ENCODE data around the gene PTPRR. TPM values are rescaled to one million over a fixed set of nuclear protein-coding genes. Genes with fewer than 3 reads are reported as not detected.

PTPRR gene
- total and polyA plus RNA-seq, 3 experiments from 2014 or later, result not detected

DNA sequence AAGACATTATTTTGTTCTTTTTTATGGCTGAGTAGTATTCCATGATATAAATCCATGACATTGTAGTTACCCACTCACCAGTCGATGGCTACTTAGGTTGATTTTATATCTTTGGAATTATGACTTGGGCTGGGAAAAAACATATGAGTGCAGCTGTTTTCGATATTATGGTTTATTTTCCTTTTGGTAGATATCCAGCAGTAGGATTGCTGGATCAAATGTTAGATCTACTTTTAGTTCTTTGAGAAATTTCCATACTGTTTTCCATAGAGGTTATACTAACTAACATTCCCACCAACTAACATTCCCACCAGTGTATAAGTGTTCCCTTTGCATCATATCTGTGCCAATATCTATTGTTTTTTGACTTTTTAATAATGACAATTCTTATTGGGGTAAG is 29.9 kb upstream of the PTPRR start:
- Histone ChIP-seq H3K27me3 (ENCODE audit: insufficient read depth, low read length, poor library complexity, severe bottlenecking) (no peaks in the 10 kb centered on the region), H3K9me3 (ENCODE audit: low read length) (no peaks in the 10 kb centered on the region), H3K36me3 (ENCODE audit: insufficient read depth, low read length) (no peaks in the 10 kb centered on the region), H3K4me1 (ENCODE audit: insufficient read depth, low read length) (no peaks in the 10 kb centered on the region), H3K4me3 (ENCODE audit: low read length) (no peak overlapping the region), H3K27ac (ENCODE audit: low read depth, low read length) (no peak overlapping the region)
- Mint-ChIP-seq H3K27me3 (no peaks in the 10 kb centered on the region), H3K27ac (no peak overlapping the region), H3K36me3 (no peaks in the 10 kb centered on the region), H3K4me1 (no peaks in the 10 kb centered on the region), H3K4me3 (no peak overlapping the region), H3K9me3 (peaks cover 0 to 5% (median 2%) of the 10 kb centered on the region in 5 donors)
- DNase-seq, result no peak
- CTCF ChIA-PET, result no interaction called here
- POLR2A ChIA-PET, result no interaction called here

DNA sequence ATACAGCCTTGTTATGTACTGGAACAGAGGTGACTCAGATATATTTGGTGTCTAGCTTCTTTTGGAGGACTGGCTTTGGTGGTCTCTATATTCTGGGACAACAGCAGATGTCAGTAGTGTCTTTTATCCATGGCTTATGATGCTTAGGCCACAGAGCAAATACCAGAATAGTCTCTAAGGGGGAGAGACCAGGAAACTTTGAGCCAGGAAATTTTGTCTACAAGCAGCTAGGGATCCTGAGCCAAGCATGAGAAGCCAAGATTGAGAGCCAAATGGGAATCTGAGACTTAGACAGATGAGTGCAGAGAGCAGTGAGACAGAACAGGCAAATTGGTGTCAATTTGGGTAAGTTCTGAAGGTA is 28.4 kb upstream of the PTPRR start:
- Mint-ChIP-seq H3K27me3 (no peaks in the 10 kb centered on the region), H3K36me3 (no peaks in the 10 kb centered on the region), H3K9me3 (peaks cover 0 to 10% (median 6%) of the 10 kb centered on the region in 5 donors), H3K4me1 (no peaks in the 10 kb centered on the region), H3K27ac (no peak overlapping the region), H3K4me3 (no peak overlapping the region)
- no peak overlapping the region for H3K27ac ChIP-seq (ENCODE audit: low read depth, low read length)
- DNase-seq, result no peak
- no peaks in the 10 kb centered on the region for H3K27me3 ChIP-seq (ENCODE audit: insufficient read depth, low read length, poor library complexity, severe bottlenecking)
- H3K36me3 ChIP-seq (ENCODE audit: insufficient read depth, low read length), result no peaks in the 10 kb centered on the region
- H3K4me3 ChIP-seq (ENCODE audit: low read length), result no peak overlapping the region
- ChIA-PET CTCF (no interaction called here), POLR2A (no interaction called here)
- no peaks in the 10 kb centered on the region for H3K9me3 ChIP-seq (ENCODE audit: low read length)
- no peaks in the 10 kb centered on the region for H3K4me1 ChIP-seq (ENCODE audit: insufficient read depth, low read length)

DNA sequence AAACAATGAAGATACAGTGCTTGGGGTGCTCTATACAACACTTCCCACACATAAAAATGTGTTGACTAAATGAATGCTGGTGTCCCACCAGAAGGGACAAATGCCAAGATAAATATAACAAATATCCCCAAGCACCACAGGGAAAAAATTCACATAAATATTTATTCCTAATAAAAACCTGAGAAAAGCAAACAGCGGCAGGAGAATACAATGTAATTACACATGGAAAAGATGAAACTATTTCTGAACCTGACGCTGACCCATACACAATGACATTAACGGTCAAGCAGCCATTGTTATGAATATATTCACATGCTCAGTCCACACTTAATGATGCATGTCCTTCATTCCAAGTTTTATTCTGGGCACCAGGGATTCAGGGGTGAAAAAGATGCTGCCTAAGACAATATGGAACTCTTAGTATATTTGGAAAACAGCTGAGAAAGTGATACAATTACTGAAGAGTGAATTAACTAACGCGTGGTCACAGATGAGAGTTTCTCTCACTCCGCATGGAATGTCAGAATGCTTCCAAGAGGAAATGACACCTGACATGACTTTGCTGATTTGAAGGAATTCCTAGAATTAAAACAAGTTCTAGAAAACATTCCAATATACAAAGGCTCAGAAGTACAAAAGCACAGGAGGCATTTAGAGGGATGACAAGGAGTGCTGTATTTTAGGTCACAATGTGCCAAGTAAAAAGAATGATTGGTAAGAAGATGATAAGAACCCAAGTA is 27.9 kb upstream of the PTPRR start:
- no peaks in the 10 kb centered on the region for H3K36me3 ChIP-seq (ENCODE audit: insufficient read depth, low read length)
- Mint-ChIP-seq H3K4me1 (no peaks in the 10 kb centered on the region), H3K27ac (no peak overlapping the region), H3K27me3 (no peaks in the 10 kb centered on the region), H3K36me3 (no peaks in the 10 kb centered on the region), H3K9me3 (peaks cover 0 to 10% (median 6%) of the 10 kb centered on the region in 5 donors), H3K4me3 (no peak overlapping the region)
- CTCF ChIA-PET, result no interaction called here
- POLR2A ChIA-PET, result no interaction called here
- no peak overlapping the region for H3K4me3 ChIP-seq (ENCODE audit: low read length)
- H3K27me3 ChIP-seq (ENCODE audit: insufficient read depth, low read length, poor library complexity, severe bottlenecking), result no peaks in the 10 kb centered on the region
- H3K27ac ChIP-seq (ENCODE audit: low read depth, low read length), result no peak overlapping the region
- no peaks in the 10 kb centered on the region for H3K9me3 ChIP-seq (ENCODE audit: low read length)
- no peaks in the 10 kb centered on the region for H3K4me1 ChIP-seq (ENCODE audit: insufficient read depth, low read length)
- DNase-seq, result no peak

DNA sequence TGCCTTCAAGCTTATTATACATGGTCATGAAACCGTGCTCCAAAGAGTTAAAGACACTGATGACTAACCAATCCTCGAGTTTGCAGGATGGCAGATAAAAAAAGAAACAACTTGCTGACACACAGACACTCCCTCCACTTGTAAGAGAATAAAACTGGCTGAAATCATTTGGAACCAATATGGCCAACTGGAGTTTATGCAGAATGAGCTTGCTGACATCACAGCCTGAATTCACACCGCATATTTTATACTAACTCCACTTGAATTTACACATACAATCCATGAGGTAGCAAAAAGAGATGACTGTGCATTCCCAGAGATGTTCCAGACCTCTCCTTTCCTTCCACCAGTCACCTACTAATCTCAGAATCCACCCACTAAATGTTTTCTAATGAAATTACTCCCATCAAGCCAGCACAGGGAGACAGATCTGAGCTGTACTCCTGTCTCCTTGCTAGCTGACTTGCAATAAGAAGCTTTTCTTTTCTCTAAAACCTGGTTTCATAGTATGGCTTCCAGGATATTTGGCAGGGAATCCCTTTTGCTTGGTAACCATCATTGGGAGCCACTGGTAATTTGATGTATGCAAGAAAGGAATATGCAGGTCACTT is 15.8 kb upstream of the PTPRR start:
- ChIA-PET CTCF (no interaction called here), POLR2A (no interaction called here)
- no peaks in the 10 kb centered on the region for H3K27me3 ChIP-seq (ENCODE audit: insufficient read depth, low read length, poor library complexity, severe bottlenecking)
- no peak overlapping the region for H3K4me3 Mint-ChIP-seq
- peaks cover 0 to 7% (median 1%) of the 10 kb centered on the region in 5 donors for H3K9me3 Mint-ChIP-seq
- no peaks in the 10 kb centered on the region for H3K9me3 ChIP-seq (ENCODE audit: low read length)
- H3K27me3 Mint-ChIP-seq, result peaks cover 0 to 3% of the 10 kb centered on the region in 2 donors
- H3K36me3 ChIP-seq (ENCODE audit: insufficient read depth, low read length), result no peaks in the 10 kb centered on the region
- no peak for DNase-seq
- no peaks in the 10 kb centered on the region for H3K4me1 Mint-ChIP-seq
- H3K27ac Mint-ChIP-seq, result no peak overlapping the region
- no peaks in the 10 kb centered on the region for H3K4me1 ChIP-seq (ENCODE audit: insufficient read depth, low read length)
- no peak overlapping the region for H3K4me3 ChIP-seq (ENCODE audit: low read length)
- H3K36me3 Mint-ChIP-seq, result no peaks in the 10 kb centered on the region
- H3K27ac ChIP-seq (ENCODE audit: low read depth, low read length), result no peak overlapping the region

DNA sequence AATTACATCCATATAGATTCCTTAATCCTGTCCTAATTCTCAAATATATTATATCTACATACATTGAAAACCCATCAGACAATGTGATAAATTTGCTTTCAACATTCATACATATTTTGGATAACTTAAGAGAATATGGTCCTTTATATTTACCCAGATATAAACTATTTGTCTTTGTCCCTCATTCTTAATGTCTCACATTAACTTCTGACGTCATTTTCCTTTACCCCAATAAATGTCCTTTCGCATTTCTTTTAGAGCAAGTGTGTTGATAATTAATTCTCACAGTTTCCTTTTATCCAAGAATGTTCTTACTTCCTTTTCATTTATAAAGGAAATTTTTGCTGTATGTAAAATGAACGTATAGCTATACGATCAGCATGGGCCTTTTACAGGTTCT is 12.6 kb upstream of the PTPRR start:
- no peaks in the 10 kb centered on the region for H3K4me1 Mint-ChIP-seq
- CTCF ChIA-PET, result interaction anchor here (0.7 kb wide), 1 partner anchor 41 kb away, joined by 3 read pairs; no protein-coding TSS in a partner anchor

DNA sequence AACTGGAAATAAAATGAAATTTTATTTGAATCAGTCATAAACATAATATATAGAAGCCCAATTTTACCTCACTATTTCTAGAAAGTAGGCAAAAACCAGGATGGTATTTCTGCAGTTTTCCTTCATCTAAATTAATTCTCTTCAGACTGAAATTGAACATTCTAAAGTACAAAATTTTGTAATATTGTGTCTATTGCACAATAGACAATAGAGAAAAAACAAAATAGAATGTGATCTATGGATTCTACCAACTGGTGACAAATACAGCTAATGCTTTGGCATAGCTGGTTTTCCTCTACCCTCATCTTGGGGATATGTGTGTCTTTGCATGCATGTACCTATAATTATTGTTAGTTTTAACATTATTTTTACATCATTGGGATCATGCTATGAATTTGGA is 8.5 kb upstream of the PTPRR start:
- H3K9me3 ChIP-seq (ENCODE audit: low read length), result no peaks in the 10 kb centered on the region
- H3K4me1 ChIP-seq (ENCODE audit: insufficient read depth, low read length), result no peaks in the 10 kb centered on the region
- no peaks in the 10 kb centered on the region for H3K27me3 ChIP-seq (ENCODE audit: insufficient read depth, low read length, poor library complexity, severe bottlenecking)
- Mint-ChIP-seq H3K4me3 (no peak overlapping the region), H3K9me3 (peaks cover 0 to 3% (median 0%) of the 10 kb centered on the region in 5 donors), H3K36me3 (no peaks in the 10 kb centered on the region), H3K27ac (no peak overlapping the region), H3K27me3 (no peaks in the 10 kb centered on the region), H3K4me1 (no peaks in the 10 kb centered on the region)
- H3K27ac ChIP-seq (ENCODE audit: low read depth, low read length), result no peak overlapping the region
- CTCF ChIA-PET, result no interaction called here
- no peak overlapping the region for H3K4me3 ChIP-seq (ENCODE audit: low read length)
- no peaks in the 10 kb centered on the region for H3K36me3 ChIP-seq (ENCODE audit: insufficient read depth, low read length)
- DNase-seq, result no peak
- POLR2A ChIA-PET, result no interaction called here

More for the DNA sequence above, 12.6 kb upstream of the PTPRR start:
- H3K27ac Mint-ChIP-seq, result no peak overlapping the region
- peaks cover 0 to 3% (median 1%) of the 10 kb centered on the region in 5 donors for H3K9me3 Mint-ChIP-seq
- H3K4me3 ChIP-seq (ENCODE audit: low read length), result no peak overlapping the region
- H3K36me3 Mint-ChIP-seq, result no peaks in the 10 kb centered on the region
- no peak for DNase-seq
- no peak overlapping the region for H3K27ac ChIP-seq (ENCODE audit: low read depth, low read length)
- no peaks in the 10 kb centered on the region for H3K9me3 ChIP-seq (ENCODE audit: low read length)
- POLR2A ChIA-PET, result no interaction called here
- H3K27me3 ChIP-seq (ENCODE audit: insufficient read depth, low read length, poor library complexity, severe bottlenecking), result no peaks in the 10 kb centered on the region
- no peak overlapping the region for H3K4me3 Mint-ChIP-seq
- peaks cover 0 to 3% of the 10 kb centered on the region in 2 donors for H3K27me3 Mint-ChIP-seq
- no peaks in the 10 kb centered on the region for H3K4me1 ChIP-seq (ENCODE audit: insufficient read depth, low read length)
- H3K36me3 ChIP-seq (ENCODE audit: insufficient read depth, low read length), result no peaks in the 10 kb centered on the region

DNA sequence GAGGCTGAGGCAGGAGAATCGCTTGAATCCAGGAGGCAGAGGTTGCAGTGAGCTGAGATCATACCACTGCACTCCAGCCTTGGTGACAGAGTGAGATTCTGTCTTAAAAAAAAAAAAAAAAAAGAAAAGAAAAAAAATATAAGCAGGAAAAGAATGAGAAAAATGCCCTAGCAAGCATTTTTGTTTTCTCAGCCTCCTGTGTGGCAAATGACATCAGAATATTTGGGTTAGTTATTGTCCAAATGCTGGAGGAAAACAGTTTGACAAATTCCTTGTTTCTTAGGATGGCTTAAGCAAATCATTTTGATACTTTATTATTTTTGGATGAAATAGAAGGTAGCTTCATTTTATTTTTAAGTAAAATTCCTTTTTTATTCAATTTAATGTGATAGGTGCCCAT is 7.5 kb upstream of the PTPRR start:
- Histone ChIP-seq H3K27ac (ENCODE audit: low read depth, low read length) (no peak overlapping the region), H3K4me1 (ENCODE audit: insufficient read depth, low read length) (no peaks in the 10 kb centered on the region), H3K4me3 (ENCODE audit: low read length) (no peak overlapping the region), H3K27me3 (ENCODE audit: insufficient read depth, low read length, poor library complexity, severe bottlenecking) (no peaks in the 10 kb centered on the region), H3K36me3 (ENCODE audit: insufficient read depth, low read length) (no peaks in the 10 kb centered on the region), H3K9me3 (ENCODE audit: low read length) (no peaks in the 10 kb centered on the region)
- H3K27ac Mint-ChIP-seq, result no peak overlapping the region
- DNase-seq, result no peak
- peaks cover 0 to 3% (median 0%) of the 10 kb centered on the region in 5 donors for H3K9me3 Mint-ChIP-seq
- H3K36me3 Mint-ChIP-seq, result no peaks in the 10 kb centered on the region
- POLR2A ChIA-PET, result no interaction called here
- no peaks in the 10 kb centered on the region for H3K4me1 Mint-ChIP-seq
- no peaks in the 10 kb centered on the region for H3K27me3 Mint-ChIP-seq
- no peak overlapping the region for H3K4me3 Mint-ChIP-seq
- CTCF ChIA-PET, result no interaction called here

DNA sequence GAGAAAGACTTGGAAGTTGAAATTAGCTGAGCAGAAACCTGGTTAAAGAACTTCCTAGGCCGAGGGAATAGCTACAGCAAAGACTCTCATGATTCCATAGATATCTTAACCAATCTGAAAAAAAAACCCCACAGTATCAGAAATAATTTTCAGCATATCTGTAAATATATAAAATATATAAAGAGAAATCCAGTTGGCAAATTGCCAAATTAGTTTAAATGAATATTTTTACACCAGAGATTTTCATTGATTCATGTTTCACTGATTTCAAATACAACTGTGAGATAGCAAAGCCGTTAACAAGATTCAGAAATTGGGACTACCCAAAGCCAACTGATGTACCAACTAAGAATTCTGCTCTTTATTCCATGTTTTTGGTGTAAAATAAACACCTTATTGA is 6.8 kb upstream of the PTPRR start:
- H3K4me1 Mint-ChIP-seq, result no peaks in the 10 kb centered on the region
- no peaks in the 10 kb centered on the region for H3K36me3 Mint-ChIP-seq
- Histone ChIP-seq H3K36me3 (ENCODE audit: insufficient read depth, low read length) (no peaks in the 10 kb centered on the region), H3K4me1 (ENCODE audit: insufficient read depth, low read length) (no peaks in the 10 kb centered on the region), H3K27ac (ENCODE audit: low read depth, low read length) (no peak overlapping the region), H3K9me3 (ENCODE audit: low read length) (no peaks in the 10 kb centered on the region), H3K4me3 (ENCODE audit: low read length) (no peak overlapping the region), H3K27me3 (ENCODE audit: insufficient read depth, low read length, poor library complexity, severe bottlenecking) (no peaks in the 10 kb centered on the region)
- H3K4me3 Mint-ChIP-seq, result no peak overlapping the region
- no peak for DNase-seq
- H3K9me3 Mint-ChIP-seq, result peaks cover 0 to 3% (median 0%) of the 10 kb centered on the region in 5 donors
- H3K27ac Mint-ChIP-seq, result no peak overlapping the region
- H3K27me3 Mint-ChIP-seq, result no peaks in the 10 kb centered on the region
- ChIA-PET POLR2A (no interaction called here), CTCF (no interaction called here)
